HG03196 (cell line): ENCODE results near the gene PCDHGA3.
"Not testable (repeated sequence)": the region's sequence is repeated elsewhere in the genome, so short reads cannot be mapped to it uniquely, and the experiment has no call there.

Experiments
- ATAC-seq: cut with Tn5 transposase; IDR thresholded peaks from one replicate; pipeline ENCODE4 v1.9.1; 2021; ENCODE audit not compliant: unreplicated experiment

The PCDHGA3 gene

GRCh38 chr5:141382469-141383294 lies 39.1 kb downstream of the PCDHGA3 start, which contains the start of gene PCDHGA7:
Gene PCDHGA7 (plus strand): TSS chr5:141382742. CDS start chr5:141382900, 158 bp downstream.
- no peak for ATAC-seq

- no peak for ATAC-seq
Measured at GRCh38 chr5:141383345-141383744, 39.7 kb downstream of the PCDHGA3 start.

GRCh38 chr5:141384471-141385267 lies 41.0 kb downstream of the PCDHGA3 start:
- no peak for ATAC-seq

GRCh38 chr5:141387557-141388311 lies 44.1 kb downstream of the PCDHGA3 start, which contains the start of gene PCDHGB4:
Gene PCDHGB4 (plus strand): TSS chr5:141387698. CDS start chr5:141387885, 187 bp downstream.
- ATAC-seq, result not testable (repeated sequence)

- no peak for ATAC-seq
Measured at GRCh38 chr5:141388661-141389060, 45.0 kb downstream of the PCDHGA3 start.

- no peak for ATAC-seq
Measured at GRCh38 chr5:141389153-141390042, 45.8 kb downstream of the PCDHGA3 start.

- no peak for ATAC-seq
Measured at GRCh38 chr5:141392429-141393198, 49.0 kb downstream of the PCDHGA3 start, which contains the start of gene PCDHGA8. Gene PCDHGA8 (plus strand): TSS chr5:141392633. CDS start chr5:141392814, 181 bp downstream.

- no peak for ATAC-seq
Measured at GRCh38 chr5:141393267-141393666, 49.6 kb downstream of the PCDHGA3 start.

GRCh38 chr5:141394401-141395187 lies 51.0 kb downstream of the PCDHGA3 start:
- ATAC-seq, result not testable (repeated sequence)
